GM21447 (cell line): ENCODE measurements around the gene MAP4K3.

ENCODE experiments used
- ATAC-seq: cut with Tn5 transposase; IDR thresholded peaks from one replicate; pipeline ENCODE4 v1.9.1; 2021; ENCODE audit not compliant: unreplicated experiment

The MAP4K3 gene

DNA sequence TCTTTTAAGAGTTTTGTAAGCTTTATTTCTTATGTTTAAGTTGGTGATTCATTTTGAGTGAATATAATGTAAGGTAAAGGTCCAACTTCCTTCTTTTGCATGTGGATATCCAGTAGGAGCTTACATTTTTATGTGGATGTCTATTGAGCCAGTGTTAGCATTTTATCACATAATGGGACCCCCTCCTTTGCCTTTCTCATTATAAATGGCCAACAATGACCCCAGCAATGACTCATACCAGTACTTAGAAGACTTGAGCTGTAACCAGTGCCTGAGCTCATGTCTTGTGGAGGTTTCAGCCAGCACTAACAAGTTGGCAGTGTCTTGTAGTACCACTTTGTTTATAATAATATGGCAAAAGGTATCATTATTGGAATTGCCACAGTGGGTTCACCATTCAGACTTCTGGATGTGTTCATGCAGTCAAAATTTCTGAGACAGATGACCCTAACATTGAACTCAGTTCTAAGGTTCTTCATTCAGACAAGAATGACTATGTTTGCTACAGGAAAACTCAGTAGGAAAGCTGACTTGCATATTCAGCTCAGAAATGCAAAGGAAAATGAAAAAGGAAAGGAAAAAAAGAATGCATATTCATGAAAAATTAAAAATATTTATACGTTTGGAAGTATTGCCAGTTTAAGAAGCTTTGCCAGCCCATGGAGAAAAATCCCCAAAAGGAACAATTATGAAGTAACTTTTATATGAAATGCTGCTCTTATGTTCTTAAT lies 234.3 kb downstream of the MAP4K3 start:
- no peak for ATAC-seq
